ENCODE data around the gene TMEM266. TPM values are rescaled to one million over a fixed set of nuclear protein-coding genes. Genes with fewer than 3 reads are reported as not detected.

Gene TMEM266
- total and polyA plus RNA-seq, 8 donors, result 0.35 to 2.8 (median 1.3) TPM; not detected in 4

DNA sequence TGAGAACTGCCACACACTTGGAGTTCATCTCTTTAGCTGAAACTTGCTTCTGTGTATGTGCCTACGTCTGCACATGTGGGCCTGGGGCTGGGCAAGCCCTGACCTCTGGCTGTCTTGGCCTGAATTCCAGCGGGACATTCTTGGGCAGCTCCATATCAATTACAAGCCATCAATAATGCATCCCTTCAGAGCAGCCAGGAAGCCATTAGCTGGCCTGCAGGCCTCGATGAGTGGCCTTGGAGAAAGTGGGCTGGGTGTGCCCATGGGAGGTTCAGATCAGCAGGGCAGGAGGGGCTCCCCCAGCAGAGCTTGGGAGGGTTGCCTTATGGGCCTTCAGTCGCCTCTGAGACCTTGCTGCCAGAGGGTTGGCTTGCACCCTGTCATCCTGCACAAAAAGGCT is 127.4 kb downstream of the TMEM266 start:
- intact Hi-C loops (cut with DNase I; ENCODE audit: low total_unique reads), result no loop called here
- no peak overlapping the region for H3K4me3 ChIP-seq
- WGBS, 5 donors, result 59 to 82% (median 78%) methylated on average over 3 to 4 of the region's 4 CpGs
- peaks cover 0 to 68% (median 0%) of the 10 kb centered on the region in 3 donors for H3K27me3 ChIP-seq
- no peaks in the 10 kb centered on the region for H3K36me3 ChIP-seq
- peaks cover 10 to 26% (median 23%) of the 10 kb centered on the region in 4 donors for H3K4me1 ChIP-seq
- no peak overlapping the region for H3K27ac ChIP-seq
- no peaks in the 10 kb centered on the region for H3K9me3 ChIP-seq
- TF ChIP-seq POLR2AphosphoS5 (IDR thresholded peaks at IDR 0.05) (no peak), CTCF (IDR thresholded peaks at IDR 0.05) (no peak)
- DNase-seq, result no peak

- H3K27me3 ChIP-seq, result peaks cover 0 to 76% (median 0%) of the 10 kb centered on the region in 3 donors
- no peak overlapping the region for H3K4me3 ChIP-seq
- H3K36me3 ChIP-seq, result no peaks in the 10 kb centered on the region
- TF ChIP-seq POLR2A (IDR thresholded peaks at IDR 0.05), result no peak
- TF ChIP-seq POLR2AphosphoS5 (IDR thresholded peaks at IDR 0.05), result no peak
- no peak for TF ChIP-seq EP300 (IDR thresholded peaks at IDR 0.05)
- TF ChIP-seq CTCF (IDR thresholded peaks at IDR 0.05), result no peak
- WGBS, 5 donors, result 73 to 83% (median 78%) methylated on average over 2 of the region's 2 CpGs
- no peaks in the 10 kb centered on the region for H3K9me3 ChIP-seq
- no peak overlapping the region for H3K27ac ChIP-seq
- H3K4me1 ChIP-seq, result peaks cover 10 to 32% (median 23%) of the 10 kb centered on the region in 4 donors
- DNase-seq, result no peak
- intact Hi-C loops (cut with DNase I; ENCODE audit: low total_unique reads), result no loop called here
Measured at GRCh38 chr15:76189106-76189505, 129.3 kb downstream of the TMEM266 start.

DNA sequence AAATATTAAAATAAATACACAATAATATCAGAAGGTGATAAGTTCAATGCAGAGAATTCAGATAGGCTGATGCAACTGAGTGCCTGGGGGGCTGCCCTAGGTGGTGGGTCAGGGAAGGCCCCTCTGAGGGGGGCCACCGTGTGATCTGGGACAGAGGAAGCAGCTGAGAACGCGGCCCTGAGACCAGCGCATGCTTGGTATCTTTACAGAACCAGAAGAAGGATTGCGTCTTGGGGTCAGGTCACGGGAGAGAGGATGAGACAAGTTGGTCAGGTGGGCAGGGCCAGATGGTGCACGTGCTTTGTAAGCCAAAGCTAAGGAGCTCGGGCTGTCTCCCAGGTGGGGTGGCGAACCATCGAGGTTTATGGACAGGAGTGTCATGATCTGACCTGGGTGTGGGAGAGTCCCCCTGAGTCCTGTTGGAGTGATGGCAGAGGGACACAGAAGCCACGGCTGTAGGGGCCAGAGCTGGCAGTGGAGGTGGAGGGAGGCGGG is 130.3 kb downstream of the TMEM266 start:
- Histone ChIP-seq H3K9me3 (no peaks in the 10 kb centered on the region), H3K36me3 (no peaks in the 10 kb centered on the region), H3K27ac (peak overlapping the region in 2 of 5 donors; percentile 63 to 83), H3K4me3 (peak overlapping the region in 1 of 4 donors; percentile 17), H3K27me3 (peaks cover 0 to 67% (median 0%) of the 10 kb centered on the region in 3 donors), H3K4me1 (peaks cover 10 to 40% (median 25%) of the 10 kb centered on the region in 4 donors)
- TF ChIP-seq POLR2A (IDR thresholded peaks at IDR 0.05) (no peak), CTCF (IDR thresholded peaks at IDR 0.05) (no peak), EP300 (IDR thresholded peaks at IDR 0.05) (no peak), POLR2AphosphoS5 (IDR thresholded peaks at IDR 0.05) (no peak)
- intact Hi-C loops (cut with DNase I; ENCODE audit: low total_unique reads), result loop anchor here (10.0 kb wide), 1 partner anchor 145 kb away; the partner anchor contains the start of gene ISL2
- 24 to 42% (median 40%) methylated on average over 12 of the region's 12 CpGs for WGBS, 5 donors
- DNase-seq, result no peak

- TF ChIP-seq POLR2AphosphoS5 (IDR thresholded peaks at IDR 0.05) (peak in 2 of 3 donors; percentile 29 to 33), CTCF (IDR thresholded peaks at IDR 0.05) (peak in 5 of 7 experiments; percentile 75 to 92 (median 87)), POLR2A (IDR thresholded peaks at IDR 0.05) (no peak), EP300 (IDR thresholded peaks at IDR 0.05) (no peak)
- DNase-seq, result peak; percentile 91 to 93
- H3K4me1 ChIP-seq, result peaks cover 12 to 47% (median 32%) of the 10 kb centered on the region in 4 donors
- H3K4me3 ChIP-seq, result peak overlapping the region; percentile 8 to 18 (median 14)
- 7 to 14% (median 9%) methylated on average over 32 to 34 of the region's 34 CpGs for WGBS, 5 donors
- H3K27ac ChIP-seq, result peak overlapping the region; percentile 30 to 83 (median 63)
- intact Hi-C loops (cut with DNase I; ENCODE audit: low total_unique reads), result loop anchor here (10.0 kb wide), 1 partner anchor 144 kb away; the partner anchor contains the start of gene ISL2
- H3K9me3 ChIP-seq, result no peaks in the 10 kb centered on the region
- H3K27me3 ChIP-seq, result peaks cover 0 to 65% (median 0%) of the 10 kb centered on the region in 3 donors
- H3K36me3 ChIP-seq, result no peaks in the 10 kb centered on the region
Measured at GRCh38 chr15:76190751-76191538, 131.2 kb downstream of the TMEM266 start.

All from stomach (tissue), 9 donors.